HL-60 (cell line): ENCODE measurements around the gene IFT43.

Experiments used
- DNase-seq, 2 experiments: peaks; one replicate each; pipeline ENCODE4 v3.0.0-alpha.2; 2010 to 2020; ENCODE audit warnings: low read depth in 1 of 2, low spot score in 1 of 2
- H3K27ac ChIP-seq: fragments of 250-450 bp; sonication (Bioruptor Pico); replicated peaks from 2 replicates; pipeline ENCODE4 v1.5.1; 2020; ENCODE audit warnings: mild to moderate bottlenecking, moderate library complexity
- H3K27me3 ChIP-seq: fragments of 250-450 bp; sonication (Bioruptor Pico); 2 replicates; pipeline ENCODE4 v1.5.1; 2021; ENCODE audit warnings: mild to moderate bottlenecking, moderate library complexity; ENCODE audit not compliant: insufficient read depth, poor library complexity, severe bottlenecking
- H3K4me3 ChIP-seq: replicated peaks from 2 replicates; pipeline ENCODE4 v1.5.1; 2011; ENCODE audit warnings: mild to moderate bottlenecking, control low read depth, low read length; ENCODE audit not compliant: insufficient read depth
- GABPA ChIP-seq: IDR thresholded peaks from 2 replicates; pipeline ENCODE4 v1.6.1; 2012; ENCODE audit warnings: low read depth
- POLR2AphosphoS5 ChIP-seq: IDR thresholded peaks from 2 replicates; pipeline ENCODE4 v1.6.1; 2012; ENCODE audit warnings: low read depth
- REST ChIP-seq: IDR thresholded peaks from 2 replicates; pipeline ENCODE4 v1.6.1; 2012; ENCODE audit warnings: low read depth; ENCODE audit not compliant: insufficient replicate concordance
- SPI1 ChIP-seq: IDR thresholded peaks from 2 replicates; pipeline ENCODE4 v1.6.1; 2012; ENCODE audit warnings: low read depth, mild to moderate bottlenecking, borderline replicate concordance
- TF ChIP-seq, protein P1 (sequence below): IDR thresholded peaks from one replicate; pipeline ENCODE4 v1.5.1; 2011; ENCODE audit warnings: low read length, control low read depth, inconsistent platforms; ENCODE audit not compliant: insufficient read depth

Gene IFT43

GRCh38 chr14:75981426-75982265 lies 3.9 kb upstream of the IFT43 start, which contains the start of gene TGFB3:
TSS of gene TGFB3 (minus strand) at chr14:75981995. CDS start at chr14:75980893, 1,102 bp downstream.
- peak within 1 kb of the TSS; percentile 50 for H3K4me3 ChIP-seq
- no peak within 1 kb of the TSS for H3K27ac ChIP-seq
- DNase-seq: peak in 1 of 2 experiments; percentile 15
- no peak for TF ChIP-seq GABPA
- H3K27me3 ChIP-seq: no peaks in the 10 kb centered on the region

DNA sequence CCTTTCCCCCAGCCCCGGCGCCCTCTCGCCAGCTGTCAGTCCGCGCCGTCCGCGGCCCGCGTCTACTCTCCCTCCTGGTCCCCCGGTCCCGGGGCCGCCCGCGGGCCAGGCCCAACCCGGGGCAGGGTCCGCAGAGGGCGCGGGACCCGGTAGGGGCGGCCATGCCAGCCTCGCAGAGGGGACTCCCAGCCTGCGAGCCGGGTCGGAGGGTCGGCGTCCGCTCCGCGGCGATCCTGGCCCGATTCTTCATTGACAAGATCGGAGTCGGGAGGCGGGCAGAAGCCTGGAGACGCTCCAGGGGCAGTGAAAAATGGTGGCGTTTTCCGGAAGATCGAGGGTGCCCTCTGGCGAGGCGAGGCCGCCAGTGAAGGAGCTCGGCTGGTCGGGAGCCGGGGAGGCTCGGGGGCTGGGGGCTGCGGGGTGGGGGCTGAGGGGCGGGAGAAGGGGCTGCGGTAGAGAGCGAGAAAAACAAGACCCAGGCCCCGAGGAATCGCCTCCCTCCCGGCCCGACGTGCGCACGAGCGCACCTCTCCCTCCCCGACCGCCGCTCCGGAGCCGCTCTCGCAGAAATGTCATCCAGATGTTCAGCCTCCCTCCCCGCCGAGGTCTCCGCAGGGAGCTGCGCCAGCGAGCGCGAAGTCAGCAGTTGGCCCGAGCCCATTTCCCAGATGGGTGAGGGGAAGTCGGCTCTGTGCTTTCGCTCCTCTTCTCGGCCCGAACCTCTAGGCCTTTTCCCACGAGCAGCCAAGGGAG lies 3.1 kb upstream of the IFT43 start:
- TF ChIP-seq GABPA (no peak), SPI1 (no peak), REST (no peak), POLR2AphosphoS5 (no peak)
- TF ChIP-seq, protein P1, sequence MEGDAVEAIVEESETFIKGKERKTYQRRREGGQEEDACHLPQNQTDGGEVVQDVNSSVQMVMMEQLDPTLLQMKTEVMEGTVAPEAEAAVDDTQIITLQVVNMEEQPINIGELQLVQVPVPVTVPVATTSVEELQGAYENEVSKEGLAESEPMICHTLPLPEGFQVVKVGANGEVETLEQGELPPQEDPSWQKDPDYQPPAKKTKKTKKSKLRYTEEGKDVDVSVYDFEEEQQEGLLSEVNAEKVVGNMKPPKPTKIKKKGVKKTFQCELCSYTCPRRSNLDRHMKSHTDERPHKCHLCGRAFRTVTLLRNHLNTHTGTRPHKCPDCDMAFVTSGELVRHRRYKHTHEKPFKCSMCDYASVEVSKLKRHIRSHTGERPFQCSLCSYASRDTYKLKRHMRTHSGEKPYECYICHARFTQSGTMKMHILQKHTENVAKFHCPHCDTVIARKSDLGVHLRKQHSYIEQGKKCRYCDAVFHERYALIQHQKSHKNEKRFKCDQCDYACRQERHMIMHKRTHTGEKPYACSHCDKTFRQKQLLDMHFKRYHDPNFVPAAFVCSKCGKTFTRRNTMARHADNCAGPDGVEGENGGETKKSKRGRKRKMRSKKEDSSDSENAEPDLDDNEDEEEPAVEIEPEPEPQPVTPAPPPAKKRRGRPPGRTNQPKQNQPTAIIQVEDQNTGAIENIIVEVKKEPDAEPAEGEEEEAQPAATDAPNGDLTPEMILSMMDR: no peak
- Histone ChIP-seq H3K27ac (no peak overlapping the region), H3K4me3 (peak overlapping the region; percentile 50), H3K27me3 (no peaks in the 10 kb centered on the region)
- DNase-seq: peak in 1 of 2 experiments; percentile 58

DNA sequence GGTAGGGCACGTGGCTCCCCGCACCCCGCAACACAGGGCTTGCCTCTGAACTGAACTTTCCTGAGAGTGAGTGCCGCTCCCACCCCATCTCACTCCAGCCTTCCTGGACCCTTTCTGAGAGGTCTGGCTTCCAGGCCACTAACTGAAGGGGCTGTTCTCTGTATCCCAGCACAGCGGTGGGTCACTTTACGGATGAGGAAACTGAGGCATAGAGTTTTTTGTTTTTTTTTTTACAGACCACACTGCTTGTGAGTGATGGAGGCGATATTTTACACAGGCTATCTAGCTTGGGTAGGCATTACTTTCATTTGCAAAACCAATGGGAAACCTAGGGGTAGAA lies 2.6 kb upstream of the IFT43 start:
- Histone ChIP-seq H3K4me3 (peak overlapping the region; percentile 38), H3K27me3 (no peaks in the 10 kb centered on the region)

More for the DNA sequence above, 2.6 kb upstream of the IFT43 start:
- no peak for TF ChIP-seq REST
- no peak for TF ChIP-seq SPI1
- no peak for TF ChIP-seq POLR2AphosphoS5
- TF ChIP-seq, protein P1: no peak
- no peak for TF ChIP-seq GABPA
- no peak for DNase-seq
- H3K27ac ChIP-seq: no peak overlapping the region
